Hepatocyte (in vitro differentiated cells): ENCODE results near the gene CTNNA3. TPM values are rescaled to one million over a fixed set of nuclear protein-coding genes. Genes with fewer than 3 reads are reported as not detected.

Experiments used
- DNase-seq: peaks from one replicate; pipeline ENCODE4 v3.0.0-alpha.2; 2016; ENCODE audit warnings: low spot score
- H2AFZ ChIP-seq: fragments of 200-600 bp; sonication (generic); 2 replicates; pipeline ENCODE4 v1.6.0; 2016; ENCODE audit warnings: antibody characterized with exemption, mild to moderate bottlenecking
- H3K27ac ChIP-seq: fragments of 200-600 bp; sonication (generic); 2 replicates; pipeline ENCODE4 v1.5.1; 2016; ENCODE audit warnings: mild to moderate bottlenecking
- H3K27me3 ChIP-seq: fragments of 200-600 bp; sonication (generic); 2 replicates; pipeline ENCODE4 v1.6.1; 2016
- H3K36me3 ChIP-seq: fragments of 200-600 bp; sonication (generic); replicated peaks from 2 replicates; pipeline ENCODE4 v1.5.1; 2016; ENCODE audit warnings: low read depth; ENCODE audit not compliant: insufficient read depth
- H3K4me1 ChIP-seq: fragments of 200-600 bp; sonication (generic); 2 replicates; pipeline ENCODE4 v1.5.1; 2016; ENCODE audit warnings: mild to moderate bottlenecking, moderate library complexity; ENCODE audit not compliant: insufficient read depth
- H3K4me2 ChIP-seq: fragments of 200-600 bp; sonication (generic); 2 replicates; pipeline ENCODE4 v1.6.0; 2016
- H3K4me3 ChIP-seq: fragments of 200-600 bp; sonication (generic); 2 replicates; pipeline ENCODE4 v1.5.1; 2016; ENCODE audit warnings: mild to moderate bottlenecking
- H3K79me2 ChIP-seq: fragments of 200-600 bp; sonication (generic); 2 replicates; pipeline ENCODE4 v1.6.0; 2017; ENCODE audit warnings: mild to moderate bottlenecking
- H3K9me2 ChIP-seq: fragments of 200-600 bp; sonication (generic); replicated peaks from 2 replicates; pipeline ENCODE4 v1.6.0; 2017; ENCODE audit warnings: mild to moderate bottlenecking; ENCODE audit not compliant: insufficient read depth
- H3K9me3 ChIP-seq: fragments of 200-600 bp; sonication (generic); 2 replicates; pipeline ENCODE4 v1.5.1; 2016; ENCODE audit warnings: low read depth, mild to moderate bottlenecking
- H4K20me1 ChIP-seq: fragments of 200-600 bp; sonication (generic); 2 replicates; pipeline ENCODE4 v1.6.0; 2016; ENCODE audit warnings: mild to moderate bottlenecking; ENCODE audit not compliant: insufficient read depth, poor library complexity, severe bottlenecking
- EZH2 ChIP-seq: fragments of 200-600 bp; sonication (generic); IDR thresholded peaks from 2 replicates; pipeline ENCODE4 v1.6.1; 2016; ENCODE audit warnings: antibody characterized with exemption, mild to moderate bottlenecking, borderline replicate concordance
- EZH2phosphoT487 ChIP-seq: fragments of 200-600 bp; sonication (generic); IDR thresholded peaks from one replicate; pipeline ENCODE4 v1.6.1; 2018; ENCODE audit warnings: antibody characterized with exemption, mild to moderate bottlenecking, low read depth, moderate library complexity; ENCODE audit not compliant: unreplicated experiment, severe bottlenecking
- WGBS: methylation state at CpG from one replicate; pipeline ENCODE4 v1.1.6; 2016; ENCODE audit warnings: low lambda C conversion rate; ENCODE audit errors: missing lambda C conversion rate; 5-methylcytosine and 5-hydroxymethylcytosine counted together
- polyA plus RNA-seq: library from polyadenylated mRNA; unstranded; fragments of >200 nt; fragmentation: Nextera tagmentation; extraction: Ambion mirVana; gene quantifications from 2 replicates; pipeline ENCODE4 v1.2.1, GENCODE V29; 2016
- total RNA-seq: library from RNA; depleted of rRNA; stranded (reverse); fragments of >200 nt; gene quantifications from 2 replicates; pipeline ENCODE4 v1.2.3, GENCODE V29; 2014
- TF ChIP-seq, protein P1 (sequence below): fragments of 200-600 bp; sonication (generic); IDR thresholded peaks from 2 replicates; pipeline ENCODE4 v1.5.1; 2016; ENCODE audit warnings: antibody characterized with exemption, mild to moderate bottlenecking; ENCODE audit not compliant: poor library complexity

CTNNA3 gene
- total and polyA plus RNA-seq, 2 experiments from 2014 or later, result 12.9 to 25.9 TPM

DNA sequence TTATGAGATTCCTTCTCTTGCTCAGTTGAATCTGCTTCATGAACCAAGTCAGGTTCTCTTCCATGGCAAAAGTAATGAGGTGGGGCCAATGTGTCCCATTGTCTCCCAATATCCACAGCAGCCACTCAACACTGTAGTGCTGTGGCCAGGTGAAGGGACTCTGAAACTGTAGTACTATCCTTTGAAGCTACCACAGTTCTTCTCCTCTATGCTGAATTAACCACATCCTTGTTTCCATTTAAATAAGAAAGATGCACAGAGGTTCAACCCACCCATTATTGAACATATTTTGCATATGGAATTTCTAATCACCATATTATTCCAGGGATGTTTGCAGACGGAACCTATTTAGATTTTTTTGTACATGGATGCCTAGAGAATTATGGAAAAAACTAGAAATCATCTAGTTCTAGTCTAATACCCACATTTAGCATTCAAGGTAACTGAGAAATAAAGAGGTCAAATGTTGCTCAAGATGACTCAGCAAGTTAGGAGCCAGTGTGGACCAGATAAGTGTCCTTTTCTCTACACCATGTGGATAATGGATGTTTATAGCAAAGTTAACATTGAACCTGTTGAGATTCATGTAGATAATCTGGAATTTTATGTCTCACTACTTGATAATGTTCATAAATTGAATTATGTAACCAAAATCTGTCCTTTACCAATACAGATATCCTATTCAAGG, 705.7 kb downstream of the CTNNA3 start:
- WGBS, result 89% methylated on average over 1 of the region's 1 CpG
- Histone ChIP-seq H3K79me2 (no peaks in the 10 kb centered on the region), H3K4me1 (no peaks in the 10 kb centered on the region), H4K20me1 (no peaks in the 10 kb centered on the region), H3K36me3 (no peaks in the 10 kb centered on the region), H3K9me3 (no peaks in the 10 kb centered on the region), H3K4me3 (no peak overlapping the region), H3K4me2 (no peak overlapping the region), H3K27ac (no peak overlapping the region), H3K27me3 (no peaks in the 10 kb centered on the region), H3K9me2 (no peaks in the 10 kb centered on the region), H2AFZ (no peak overlapping the region)
- no peak for DNase-seq
- TF ChIP-seq EZH2phosphoT487, result no peak
- TF ChIP-seq, protein P1, sequence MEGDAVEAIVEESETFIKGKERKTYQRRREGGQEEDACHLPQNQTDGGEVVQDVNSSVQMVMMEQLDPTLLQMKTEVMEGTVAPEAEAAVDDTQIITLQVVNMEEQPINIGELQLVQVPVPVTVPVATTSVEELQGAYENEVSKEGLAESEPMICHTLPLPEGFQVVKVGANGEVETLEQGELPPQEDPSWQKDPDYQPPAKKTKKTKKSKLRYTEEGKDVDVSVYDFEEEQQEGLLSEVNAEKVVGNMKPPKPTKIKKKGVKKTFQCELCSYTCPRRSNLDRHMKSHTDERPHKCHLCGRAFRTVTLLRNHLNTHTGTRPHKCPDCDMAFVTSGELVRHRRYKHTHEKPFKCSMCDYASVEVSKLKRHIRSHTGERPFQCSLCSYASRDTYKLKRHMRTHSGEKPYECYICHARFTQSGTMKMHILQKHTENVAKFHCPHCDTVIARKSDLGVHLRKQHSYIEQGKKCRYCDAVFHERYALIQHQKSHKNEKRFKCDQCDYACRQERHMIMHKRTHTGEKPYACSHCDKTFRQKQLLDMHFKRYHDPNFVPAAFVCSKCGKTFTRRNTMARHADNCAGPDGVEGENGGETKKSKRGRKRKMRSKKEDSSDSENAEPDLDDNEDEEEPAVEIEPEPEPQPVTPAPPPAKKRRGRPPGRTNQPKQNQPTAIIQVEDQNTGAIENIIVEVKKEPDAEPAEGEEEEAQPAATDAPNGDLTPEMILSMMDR, result no peak
- no peak for TF ChIP-seq EZH2

DNA sequence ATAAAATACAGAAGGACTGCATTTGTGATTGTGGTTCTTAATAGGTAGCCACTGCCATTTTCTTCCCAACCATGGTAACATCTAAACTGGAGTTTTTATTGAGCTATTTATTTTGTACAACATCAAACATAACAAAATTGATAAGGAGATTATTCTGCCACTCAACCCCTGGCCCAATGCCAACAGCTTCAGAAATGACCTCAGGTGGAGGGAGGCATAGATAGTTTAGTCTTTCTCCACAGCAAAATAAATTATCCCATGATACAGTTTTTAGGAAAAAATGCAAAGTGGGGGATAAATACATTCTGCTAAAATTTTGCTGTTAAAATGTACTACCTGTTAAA, 712.5 kb downstream of the CTNNA3 start:
- no peak for DNase-seq
- no peaks in the 10 kb centered on the region for H3K79me2 ChIP-seq

DNA sequence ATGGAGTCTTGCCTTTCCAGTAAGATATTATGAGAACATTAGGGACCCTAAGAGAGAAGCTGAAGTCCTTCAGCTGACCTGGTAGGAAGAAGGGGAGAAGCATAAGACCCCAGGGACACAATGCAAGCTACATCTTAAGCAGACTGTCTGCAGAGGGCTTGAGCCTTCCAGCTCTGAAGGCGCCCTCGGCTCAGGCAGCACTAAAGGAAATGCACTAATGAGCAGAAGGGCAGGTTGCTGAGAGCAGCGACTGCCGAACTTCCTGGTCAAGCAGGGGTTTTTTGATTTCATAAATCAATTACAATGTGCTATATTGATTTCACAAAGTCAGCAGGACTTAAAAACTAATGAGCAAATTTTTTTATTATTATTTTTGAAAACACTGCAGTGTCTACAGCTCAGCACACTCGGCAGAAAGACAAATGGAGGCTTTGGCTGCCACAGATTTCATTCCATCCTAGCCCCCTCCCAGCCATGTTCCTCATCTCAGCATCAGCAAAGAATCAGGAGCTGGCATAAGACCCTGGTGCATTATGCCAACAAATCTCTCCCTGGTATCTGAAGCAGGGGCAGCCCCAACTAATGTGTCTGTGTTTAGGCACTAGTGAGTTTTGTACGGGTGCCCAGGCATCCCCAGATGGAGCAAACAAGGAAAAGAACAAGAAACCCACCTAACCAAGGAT, 713.1 kb downstream of the CTNNA3 start:
- TF ChIP-seq, protein P1, result no peak
- TF ChIP-seq EZH2, result no peak
- no peak for TF ChIP-seq EZH2phosphoT487
- Histone ChIP-seq H4K20me1 (no peaks in the 10 kb centered on the region), H3K4me2 (no peak overlapping the region), H3K36me3 (no peaks in the 10 kb centered on the region), H3K27me3 (no peaks in the 10 kb centered on the region), H3K79me2 (no peaks in the 10 kb centered on the region), H3K9me2 (no peaks in the 10 kb centered on the region), H3K4me3 (no peak overlapping the region), H3K9me3 (no peaks in the 10 kb centered on the region), H3K4me1 (no peaks in the 10 kb centered on the region), H2AFZ (no peak overlapping the region), H3K27ac (no peak overlapping the region)
- DNase-seq, result no peak
- WGBS, result 77% methylated on average over 6 of the region's 6 CpGs

More for the DNA sequence above, 712.5 kb downstream of the CTNNA3 start:
- TF ChIP-seq, protein P1, result no peak
- Histone ChIP-seq H3K9me3 (no peaks in the 10 kb centered on the region), H3K4me1 (no peaks in the 10 kb centered on the region), H3K4me2 (no peak overlapping the region), H3K36me3 (no peaks in the 10 kb centered on the region), H4K20me1 (no peaks in the 10 kb centered on the region), H2AFZ (no peak overlapping the region), H3K9me2 (no peaks in the 10 kb centered on the region), H3K27ac (no peak overlapping the region), H3K27me3 (no peaks in the 10 kb centered on the region), H3K4me3 (no peak overlapping the region)
